HG02588 (cell line): ENCODE measurements around the gene LRRC72.
"Not testable (repeated sequence)": the region's sequence is repeated elsewhere in the genome, so short reads cannot be mapped to it uniquely, and the experiment has no call there.

Source experiments
- ATAC-seq: cut with Tn5 transposase; IDR thresholded peaks from one replicate; pipeline ENCODE4 v1.9.1; 2021; ENCODE audit warnings: mild to moderate bottlenecking, moderate library complexity; ENCODE audit not compliant: unreplicated experiment

Gene LRRC72

GRCh38 chr7:16524332-16524731 lies 2.3 kb upstream of the LRRC72 start:
- ATAC-seq: no peak

GRCh38 chr7:16528520-16528919 lies 1.9 kb downstream of the LRRC72 start:
- no peak for ATAC-seq

GRCh38 chr7:16529697-16530096 lies 3.1 kb downstream of the LRRC72 start:
- no peak for ATAC-seq

DNA sequence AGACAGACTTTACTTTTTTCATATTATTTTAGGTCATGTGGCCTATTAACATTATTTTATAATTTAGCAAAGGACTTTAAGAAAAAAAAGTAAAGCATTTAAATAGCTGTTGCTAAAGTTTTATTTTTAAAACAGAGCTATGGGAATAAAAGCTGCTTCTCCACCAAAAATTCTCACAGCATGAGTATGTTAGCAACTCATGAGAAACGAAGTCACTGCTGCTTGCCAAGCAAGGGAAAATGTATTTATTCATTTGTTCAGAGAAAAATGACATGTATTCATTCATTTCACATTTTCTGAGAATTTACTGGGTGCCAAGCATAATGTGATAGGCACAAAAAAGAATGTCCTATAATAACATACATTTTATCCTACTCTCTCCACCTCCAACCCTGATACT lies 5.1 kb downstream of the LRRC72 start:
- no peak for ATAC-seq

DNA sequence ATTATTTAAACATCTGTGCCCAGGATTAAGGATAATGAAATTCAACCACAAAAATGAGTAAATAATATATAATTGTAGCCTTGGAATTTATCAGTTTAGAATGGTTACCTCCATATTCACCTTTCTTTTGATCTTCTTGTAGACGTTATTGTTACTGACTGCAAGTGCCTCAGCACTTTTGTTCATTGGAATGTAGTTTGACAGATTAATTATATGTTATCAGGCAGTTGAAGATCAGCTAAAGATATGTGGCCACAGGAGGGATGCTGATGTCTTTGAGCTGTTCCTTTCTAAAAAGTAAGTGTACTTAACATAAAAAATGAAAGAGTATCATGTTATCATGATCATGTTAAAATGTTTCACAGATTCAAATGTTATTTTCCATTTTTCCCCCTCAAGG lies 5.6 kb downstream of the LRRC72 start:
- no peak for ATAC-seq

- ATAC-seq: no peak
Observed at GRCh38 chr7:16535500-16535899, 8.9 kb downstream of the LRRC72 start.

DNA sequence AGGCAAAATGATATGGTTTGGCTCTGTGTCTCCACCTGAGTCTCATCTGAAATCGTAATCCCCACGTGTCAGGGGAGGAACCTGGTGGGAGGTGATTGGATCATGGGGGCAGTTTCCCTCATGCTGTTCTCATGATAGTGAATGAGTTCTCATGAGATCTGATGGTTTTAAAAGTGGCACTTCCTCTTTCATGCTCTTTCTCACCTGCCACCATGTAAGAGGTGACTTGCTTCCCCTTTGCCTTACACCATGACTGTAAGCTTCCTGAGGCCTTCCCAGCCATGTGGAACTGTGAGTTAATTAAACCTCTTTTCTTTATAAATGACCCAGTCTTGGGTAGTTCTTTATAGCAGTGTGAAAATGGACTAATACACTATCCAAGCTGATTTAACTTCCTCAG lies 13.9 kb downstream of the LRRC72 start:
- ATAC-seq: not testable (repeated sequence)

GRCh38 chr7:16542401-16542800 lies 15.8 kb downstream of the LRRC72 start:
- ATAC-seq: no peak

GRCh38 chr7:16543456-16543855 lies 16.8 kb downstream of the LRRC72 start:
- no peak for ATAC-seq

DNA sequence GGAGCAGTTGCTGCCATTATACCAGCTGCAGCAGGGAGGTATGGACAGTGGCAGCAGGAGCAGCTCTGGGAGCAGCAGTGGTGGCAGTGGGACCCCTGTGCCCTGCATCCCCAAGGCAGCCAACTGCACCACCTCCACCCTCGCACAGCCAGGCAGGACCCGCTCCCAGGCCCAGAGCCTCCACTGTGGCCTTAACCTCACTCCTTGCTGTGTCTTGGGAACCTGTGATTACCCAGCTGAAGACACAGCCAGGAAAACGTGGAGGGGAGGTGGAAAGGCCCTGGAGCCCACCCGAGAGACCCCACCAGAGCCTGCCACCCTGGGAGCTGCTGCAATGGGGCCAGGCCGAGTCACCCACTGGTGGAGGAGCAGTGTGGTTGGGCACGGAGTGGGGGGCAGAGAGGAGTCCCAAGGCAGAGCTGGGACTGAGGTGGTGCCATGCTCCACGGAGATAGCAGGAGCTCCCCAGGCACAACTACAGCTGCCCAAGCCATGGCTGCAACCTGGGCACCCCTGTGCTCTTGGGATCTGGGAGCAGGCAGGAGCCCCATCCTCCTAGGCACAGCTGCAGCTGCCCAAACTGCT lies 20.4 kb downstream of the LRRC72 start:
- ATAC-seq: no peak

GRCh38 chr7:16548428-16548827 lies 21.8 kb downstream of the LRRC72 start:
- ATAC-seq: no peak

DNA sequence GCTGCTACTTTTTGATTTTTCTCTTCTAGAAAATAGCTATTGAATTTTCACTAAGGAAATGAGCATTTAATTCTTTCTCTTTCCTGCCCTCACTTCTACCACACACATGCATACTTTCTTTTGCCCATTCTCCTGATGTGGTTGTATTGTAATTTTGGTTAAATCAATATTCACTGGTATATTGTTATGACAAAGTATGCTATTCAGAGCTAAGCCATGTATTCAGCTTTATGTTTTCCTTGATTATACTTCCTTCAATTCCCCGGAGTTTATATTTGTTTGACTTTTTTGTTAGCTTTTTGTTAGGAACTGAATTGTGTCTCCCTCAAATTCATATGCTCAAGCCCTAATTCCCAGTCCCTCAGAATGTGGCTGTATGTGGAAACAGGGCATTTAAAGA lies 24.0 kb downstream of the LRRC72 start:
- ATAC-seq: no peak

DNA sequence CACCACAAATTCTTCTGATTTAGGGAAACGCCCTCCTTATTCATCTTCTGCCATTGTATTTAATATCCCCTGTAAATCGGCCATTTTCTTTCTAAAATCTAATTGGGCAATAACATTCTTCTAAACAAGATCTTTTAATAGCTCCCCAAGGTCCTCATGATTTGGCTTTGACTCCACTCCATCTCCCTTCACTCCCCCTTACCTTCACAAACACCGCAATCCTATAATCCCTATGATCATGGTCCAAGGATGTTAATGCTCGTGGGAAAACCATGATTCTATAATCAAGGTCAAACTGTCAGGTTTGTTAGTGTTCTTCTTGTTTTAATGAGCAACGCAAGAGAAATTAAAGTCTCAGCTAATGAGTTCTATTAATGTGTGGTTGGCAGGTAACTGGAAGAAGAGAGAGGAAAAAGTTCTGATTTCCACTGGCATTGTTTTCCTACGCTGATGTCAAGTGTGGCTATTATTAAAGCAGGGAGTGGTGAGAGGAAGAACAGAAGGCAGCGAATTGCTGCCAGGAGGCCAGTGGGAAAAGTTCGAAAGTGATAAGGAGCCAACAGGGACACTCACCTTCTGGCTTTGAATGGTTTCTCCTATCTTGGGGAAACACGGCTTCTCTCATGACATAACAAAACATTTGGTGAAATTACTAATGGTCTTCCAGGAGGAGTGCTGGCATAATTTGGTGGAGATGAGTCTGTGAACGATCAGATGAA lies 28.1 kb downstream of the LRRC72 start:
- no peak for ATAC-seq

DNA sequence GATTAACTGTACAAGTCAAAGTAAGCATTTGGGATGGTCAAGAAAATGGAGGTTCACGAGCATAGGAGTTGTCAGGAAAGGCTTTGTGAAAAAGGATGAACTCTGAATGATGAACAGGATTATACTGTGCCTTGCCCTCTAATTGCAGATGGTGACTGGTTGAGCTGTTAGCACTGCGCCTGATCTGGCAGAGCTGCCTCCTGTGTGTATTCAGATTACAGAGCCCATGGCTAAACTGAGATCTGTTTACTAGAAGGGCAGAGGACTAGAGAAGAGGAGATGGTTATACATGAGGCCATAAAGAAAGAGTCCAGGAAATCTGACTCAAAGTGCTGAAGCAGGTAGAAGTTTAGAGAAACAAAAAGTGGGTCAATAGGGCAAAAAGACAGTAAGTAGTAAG lies 29.7 kb downstream of the LRRC72 start:
- ATAC-seq: no peak

GRCh38 chr7:16558761-16559302 lies 32.2 kb downstream of the LRRC72 start:
- no peak for ATAC-seq

DNA sequence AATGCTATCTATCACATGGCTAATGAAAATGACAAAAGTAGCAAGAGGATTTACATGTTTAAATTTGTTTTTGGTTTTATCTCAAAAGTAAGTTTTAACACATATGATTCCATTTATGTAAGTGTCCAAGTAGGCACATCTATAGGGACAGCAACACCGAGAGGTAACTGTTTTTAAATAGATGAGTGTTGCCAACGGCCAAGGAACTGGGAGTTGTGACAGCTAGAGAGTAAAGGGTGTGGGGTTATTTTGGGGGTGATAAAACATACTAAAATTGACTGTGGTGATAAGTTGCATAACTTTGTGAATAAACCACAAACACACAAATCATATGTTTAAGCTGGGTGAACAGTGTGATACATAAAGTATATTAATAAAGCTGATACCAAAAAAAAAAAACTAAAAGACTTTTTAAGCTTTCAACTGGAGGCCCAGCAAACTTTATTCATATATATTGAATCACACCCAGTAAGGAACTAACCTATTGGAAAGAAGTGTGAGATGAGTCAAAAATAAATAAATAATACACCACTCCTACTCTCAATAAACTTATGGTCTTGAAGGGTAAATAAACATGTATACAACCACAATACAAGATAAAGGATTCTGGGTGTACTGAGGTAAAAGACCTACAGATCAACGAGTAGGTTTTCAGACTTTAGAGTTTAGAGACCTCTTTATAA lies 33.0 kb downstream of the LRRC72 start:
- no peak for ATAC-seq

DNA sequence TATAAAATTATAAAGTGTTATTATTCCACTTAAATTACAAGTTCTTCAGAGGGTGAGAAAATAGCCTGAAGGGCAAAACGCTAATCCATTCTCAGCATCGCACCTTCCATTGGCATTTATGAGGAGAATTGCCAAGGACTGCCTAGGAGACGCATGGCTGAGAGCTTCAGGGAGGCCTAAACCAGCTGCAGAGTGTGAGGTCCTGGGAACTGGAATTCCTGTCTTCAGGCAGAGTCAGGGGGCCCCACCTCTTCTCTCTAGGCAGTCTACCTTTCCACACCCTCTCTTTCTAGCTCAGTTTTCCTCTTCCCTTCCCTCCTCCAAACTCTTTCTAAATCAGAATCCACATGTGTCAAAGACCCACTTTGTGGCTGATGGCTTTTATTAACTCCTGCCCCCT lies 35.3 kb downstream of the LRRC72 start:
- ATAC-seq: no peak

DNA sequence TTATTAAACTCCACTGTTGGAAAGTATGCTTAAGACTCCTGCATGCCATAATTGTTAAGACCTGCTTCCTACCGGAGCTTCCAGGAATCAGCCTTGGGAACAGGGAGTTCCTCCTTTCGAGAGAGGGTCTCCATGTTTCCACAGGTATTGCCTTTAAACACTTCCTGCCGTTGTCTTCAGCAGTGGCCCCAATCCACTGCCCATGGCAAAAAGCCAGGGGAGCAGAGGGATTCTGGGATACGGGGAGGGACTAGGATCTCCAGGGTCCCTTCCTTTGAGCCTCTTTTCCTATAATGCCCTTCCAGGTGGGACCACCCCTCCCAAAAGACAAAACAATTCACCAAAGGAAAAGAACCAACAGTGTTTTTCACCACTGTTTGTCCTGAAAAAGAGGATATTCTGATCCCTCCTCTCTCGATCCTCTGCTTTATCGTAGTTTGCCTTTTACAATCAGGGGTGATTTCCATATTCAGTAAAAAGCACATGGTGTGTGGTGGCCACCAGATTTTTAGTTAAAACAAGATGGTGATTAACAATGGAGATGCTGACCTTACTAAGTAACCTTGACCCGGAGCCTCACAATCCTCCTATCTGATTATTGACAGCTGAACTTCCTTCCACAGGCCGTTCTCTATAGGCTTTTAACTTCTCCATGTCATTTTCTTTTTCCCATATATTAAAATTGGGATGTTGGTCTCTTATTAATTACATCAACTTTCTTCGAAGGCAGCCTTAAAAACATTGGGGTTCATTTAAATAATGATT lies 36.0 kb downstream of the LRRC72 start:
- ATAC-seq: no peak

GRCh38 chr7:16563281-16564022 lies 36.8 kb downstream of the LRRC72 start:
- ATAC-seq: peak; percentile 53

DNA sequence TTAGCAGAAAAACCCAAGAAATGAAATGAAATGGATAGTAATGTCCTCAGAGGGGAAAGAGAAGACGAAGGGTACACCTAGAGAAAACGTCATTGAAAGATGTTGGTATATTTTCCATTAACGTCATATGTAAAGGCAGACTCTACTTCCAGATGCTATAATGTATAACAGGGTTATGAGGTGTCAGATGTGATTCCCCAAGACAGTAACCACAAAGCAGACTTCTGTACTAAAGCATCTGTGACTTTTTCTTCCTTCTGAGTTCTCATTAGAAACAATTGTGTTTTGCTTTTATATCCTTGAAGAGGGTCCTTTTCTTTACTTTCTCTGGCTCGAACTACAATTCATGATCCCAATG lies 37.4 kb downstream of the LRRC72 start:
- no peak for ATAC-seq
